ENCODE results near the gene RUNX2. TPM values are rescaled to one million over a fixed set of nuclear protein-coding genes. Genes with fewer than 3 reads are reported as not detected.

Gene RUNX2
- total RNA-seq, 4 donors from 2014 or later, result 0.78 to 2.0 (median 0.94) TPM

DNA sequence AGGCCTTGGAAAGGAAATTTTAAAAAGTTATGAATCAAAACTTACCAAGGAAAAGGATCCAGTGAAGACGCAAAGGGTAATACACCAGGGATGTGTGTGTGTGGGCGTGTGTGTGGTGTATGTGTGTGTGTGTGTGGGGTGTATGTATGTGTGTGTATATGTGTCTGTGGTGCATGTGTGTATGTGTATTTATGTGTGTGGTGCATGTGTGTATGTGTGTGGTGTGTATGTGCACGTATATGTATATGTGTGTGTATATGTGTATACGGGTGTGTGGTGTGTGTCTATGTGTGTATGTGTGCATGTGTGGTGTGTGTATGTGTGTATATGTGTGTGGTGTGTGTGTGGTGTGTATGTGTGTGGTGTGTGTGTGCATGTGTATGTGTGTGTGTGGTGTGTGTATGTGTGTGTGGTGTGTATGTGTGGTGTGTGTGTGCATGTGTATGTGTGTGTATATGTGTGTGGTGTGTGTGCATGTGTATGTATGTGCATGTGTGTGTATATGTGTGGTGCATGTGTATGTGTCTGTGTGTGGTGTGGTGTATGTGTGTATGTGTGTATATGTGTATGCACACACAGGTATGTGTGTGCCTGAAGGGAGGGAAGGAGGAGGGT lies 225.7 kb downstream of the RUNX2 start:
- DNase-seq (no peak), ATAC-seq (no peak)
- TF ChIP-seq POLR2A (IDR thresholded peaks at IDR 0.05), result no peak
- TF ChIP-seq, protein P1, sequence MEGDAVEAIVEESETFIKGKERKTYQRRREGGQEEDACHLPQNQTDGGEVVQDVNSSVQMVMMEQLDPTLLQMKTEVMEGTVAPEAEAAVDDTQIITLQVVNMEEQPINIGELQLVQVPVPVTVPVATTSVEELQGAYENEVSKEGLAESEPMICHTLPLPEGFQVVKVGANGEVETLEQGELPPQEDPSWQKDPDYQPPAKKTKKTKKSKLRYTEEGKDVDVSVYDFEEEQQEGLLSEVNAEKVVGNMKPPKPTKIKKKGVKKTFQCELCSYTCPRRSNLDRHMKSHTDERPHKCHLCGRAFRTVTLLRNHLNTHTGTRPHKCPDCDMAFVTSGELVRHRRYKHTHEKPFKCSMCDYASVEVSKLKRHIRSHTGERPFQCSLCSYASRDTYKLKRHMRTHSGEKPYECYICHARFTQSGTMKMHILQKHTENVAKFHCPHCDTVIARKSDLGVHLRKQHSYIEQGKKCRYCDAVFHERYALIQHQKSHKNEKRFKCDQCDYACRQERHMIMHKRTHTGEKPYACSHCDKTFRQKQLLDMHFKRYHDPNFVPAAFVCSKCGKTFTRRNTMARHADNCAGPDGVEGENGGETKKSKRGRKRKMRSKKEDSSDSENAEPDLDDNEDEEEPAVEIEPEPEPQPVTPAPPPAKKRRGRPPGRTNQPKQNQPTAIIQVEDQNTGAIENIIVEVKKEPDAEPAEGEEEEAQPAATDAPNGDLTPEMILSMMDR (IDR thresholded peaks at IDR 0.05 in 4 of 5, conservative IDR thresholded peaks at IDR 0.05 in 1 of 5), result no peak
- intact Hi-C loops (cut with DNase I; ENCODE audit: low total_unique reads) (no loop called here), in situ Hi-C loops (cut with MboI; ENCODE audit: low sequenced_read_pairs in 4 of 4) (no loop called here)
- Histone ChIP-seq H3K4me3 (no peak overlapping the region), H3K4me1 (peaks cover 14 to 20% of the 10 kb centered on the region in 2 donors), H3K27ac (no peak overlapping the region), H3K9me3 (no peaks in the 10 kb centered on the region), H3K27me3 (no peaks in the 10 kb centered on the region), H3K36me3 (no peaks in the 10 kb centered on the region)

DNA sequence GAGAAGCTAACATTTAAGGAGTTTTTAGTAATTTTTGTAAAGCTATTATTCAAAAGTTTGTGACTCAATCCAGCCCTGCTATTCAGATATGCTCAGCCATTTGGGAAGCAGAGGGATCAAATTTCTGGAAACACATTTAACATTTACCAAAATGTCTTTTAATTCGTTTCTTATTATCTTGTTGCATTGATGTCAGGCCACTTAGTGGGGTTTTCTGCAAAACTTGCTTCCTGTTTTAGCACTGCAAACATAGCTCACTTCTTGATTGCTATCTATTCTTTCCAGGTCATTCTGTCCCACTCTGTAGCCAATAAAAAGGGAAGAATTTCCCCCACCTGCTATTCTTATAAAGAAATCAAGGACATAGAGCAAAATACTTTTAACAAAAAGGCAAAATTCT lies 226.5 kb downstream of the RUNX2 start:
- Histone ChIP-seq H3K4me3 (no peak overlapping the region), H3K27ac (no peak overlapping the region), H3K36me3 (no peaks in the 10 kb centered on the region), H3K4me1 (peaks cover 14 to 20% of the 10 kb centered on the region in 2 donors), H3K27me3 (no peaks in the 10 kb centered on the region), H3K9me3 (no peaks in the 10 kb centered on the region)
- intact Hi-C loops (cut with DNase I; ENCODE audit: low total_unique reads) (no loop called here), in situ Hi-C loops (cut with MboI; ENCODE audit: low sequenced_read_pairs in 4 of 4) (no loop called here)
- DNase-seq (no peak), ATAC-seq (no peak)
- TF ChIP-seq, protein P1 (IDR thresholded peaks at IDR 0.05 in 4 of 5, conservative IDR thresholded peaks at IDR 0.05 in 1 of 5), result no peak
- TF ChIP-seq POLR2A (IDR thresholded peaks at IDR 0.05), result no peak

DNA sequence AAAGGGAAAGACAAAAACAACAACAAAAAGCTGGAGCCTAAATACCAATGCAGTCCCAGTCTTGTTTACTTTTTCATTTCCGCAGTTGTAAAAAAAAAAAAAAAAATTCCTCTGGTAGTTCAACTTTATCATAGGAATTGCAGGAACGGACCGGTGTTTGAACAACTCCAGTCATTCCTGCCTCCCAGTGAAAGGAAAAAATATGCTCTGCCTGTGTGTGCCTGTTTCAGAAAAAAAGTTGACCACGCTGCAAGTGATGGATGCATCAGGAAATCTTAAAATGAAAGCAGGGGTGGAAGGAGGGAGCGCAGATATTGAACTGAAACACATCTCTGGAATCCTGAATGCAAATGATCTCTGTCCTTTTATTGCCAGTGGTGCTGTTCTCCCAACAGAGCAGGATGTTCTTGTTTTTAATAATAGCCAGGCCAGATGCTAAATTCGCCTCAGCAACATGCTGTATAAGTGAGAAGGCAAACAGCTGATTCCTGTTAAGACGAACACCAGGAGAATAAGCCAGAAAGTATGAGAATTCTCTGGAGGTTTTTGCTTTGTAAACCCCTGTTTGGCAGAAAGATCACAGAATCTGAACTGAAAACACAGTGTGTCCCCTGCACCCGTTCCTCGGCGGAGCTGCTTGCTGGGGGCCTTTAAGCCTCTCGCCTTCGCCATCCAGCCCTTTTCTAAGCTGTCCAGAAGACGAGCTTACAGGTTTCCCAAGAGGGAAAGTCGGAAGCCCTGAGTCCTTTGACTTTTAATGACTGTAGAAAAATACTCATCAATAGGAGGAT lies 228.0 kb downstream of the RUNX2 start:
- DNase-seq (peak in 1 of 2 donors; percentile 15), ATAC-seq (peak; percentile 64 to 96)
- Histone ChIP-seq H3K4me1 (peaks cover 14 to 20% of the 10 kb centered on the region in 2 donors), H3K27me3 (no peaks in the 10 kb centered on the region), H3K4me3 (peak overlapping the region; percentile 40 to 41 (median 41)), H3K9me3 (no peaks in the 10 kb centered on the region), H3K27ac (peak overlapping the region; percentile 54 to 84 (median 66)), H3K36me3 (no peaks in the 10 kb centered on the region)
- in situ Hi-C loops (cut with MboI; ENCODE audit: low sequenced_read_pairs in 4 of 4) (no loop called here), intact Hi-C loops (cut with DNase I; ENCODE audit: low total_unique reads) (no loop called here)
- TF ChIP-seq, protein P1 (IDR thresholded peaks at IDR 0.05 in 4 of 5, conservative IDR thresholded peaks at IDR 0.05 in 1 of 5), result no peak
- TF ChIP-seq POLR2A (IDR thresholded peaks at IDR 0.05), result peak in 1 of 2 donors; percentile 18

DNA sequence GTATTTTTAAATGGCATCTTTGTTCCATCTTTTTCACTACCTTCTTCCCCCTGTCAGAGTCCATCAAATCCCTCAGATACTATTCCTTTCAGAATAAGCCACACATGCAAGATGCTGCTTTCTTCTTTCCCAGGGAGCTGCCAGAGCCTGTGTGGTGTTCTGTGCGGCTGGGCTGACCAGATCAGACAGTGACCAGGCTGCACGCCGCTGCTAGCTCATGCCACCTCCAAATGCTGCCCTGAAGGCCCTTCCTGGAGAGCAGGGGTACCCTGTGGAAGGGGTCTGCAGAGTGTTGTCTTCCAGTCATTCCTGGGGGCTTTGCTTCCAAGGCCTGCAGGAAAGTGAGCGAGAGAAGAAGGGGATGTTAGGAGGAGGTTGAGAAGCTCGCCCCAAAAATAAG lies 228.7 kb downstream of the RUNX2 start:
- Histone ChIP-seq H3K27ac (peak overlapping the region; percentile 54 to 84 (median 66)), H3K27me3 (no peaks in the 10 kb centered on the region), H3K9me3 (no peaks in the 10 kb centered on the region), H3K4me3 (peak overlapping the region in 2 of 4 donors; percentile 40 to 41), H3K36me3 (no peaks in the 10 kb centered on the region), H3K4me1 (peaks cover 14 to 20% of the 10 kb centered on the region in 2 donors)
- DNase-seq, result no peak
- in situ Hi-C loops (cut with MboI; ENCODE audit: low sequenced_read_pairs in 4 of 4) (no loop called here), intact Hi-C loops (cut with DNase I; ENCODE audit: low total_unique reads) (no loop called here)
- peak in 1 of 2 donors; percentile 46 for ATAC-seq
- TF ChIP-seq, protein P1 (IDR thresholded peaks at IDR 0.05 in 4 of 5, conservative IDR thresholded peaks at IDR 0.05 in 1 of 5), result no peak

Data from gastrocnemius medialis (tissue), 4 donors.